Mesendoderm (in vitro differentiated cells): Measurements from ENCODE around the gene CANT1.
A peak's percentile ranks its signal among the peaks of the same experiment; 100 is the strongest.

ENCODE experiments used
- DNase-seq: peaks from one replicate; pipeline ENCODE4 v3.0.0; 2013
- H2AK5ac ChIP-seq: 2 replicates; pipeline ENCODE4 v1.6.1; 2013; ENCODE audit warnings: low read length, inconsistent platforms
- H2BK120ac ChIP-seq: 2 replicates; pipeline ENCODE4 v1.6.1; 2013; ENCODE audit warnings: low read depth, mild to moderate bottlenecking, low read length, moderate library complexity, mixed read lengths
- H2BK15ac ChIP-seq: replicated peaks from 2 replicates; pipeline ENCODE4 v1.6.1; 2013; ENCODE audit warnings: low read depth, mild to moderate bottlenecking, moderate library complexity
- H2BK5ac ChIP-seq: 2 replicates; pipeline ENCODE4 v1.6.1; 2013; ENCODE audit warnings: low read length, inconsistent platforms
- H3K18ac ChIP-seq: 2 replicates; pipeline ENCODE4 v1.6.1; 2013; ENCODE audit warnings: mild to moderate bottlenecking, low read length, mixed read lengths
- H3K23ac ChIP-seq: one replicate; pipeline ENCODE4 v1.6.1; 2013; ENCODE audit warnings: low read length
- H3K27ac ChIP-seq: 2 replicates; pipeline ENCODE4 v1.5.1; 2013; ENCODE audit warnings: low read depth, mild to moderate bottlenecking, inconsistent platforms, low read length, moderate library complexity
- H3K27me3 ChIP-seq: 2 replicates; pipeline ENCODE4 v1.6.1; 2013; ENCODE audit warnings: low read length, control low read depth, mild to moderate bottlenecking, inconsistent platforms; ENCODE audit not compliant: insufficient read depth, poor library complexity
- H3K36me3 ChIP-seq: 2 replicates; pipeline ENCODE4 v1.6.1; 2013; ENCODE audit warnings: low read length, inconsistent platforms; ENCODE audit not compliant: control insufficient read depth, insufficient read depth
- H3K4ac ChIP-seq: one replicate; pipeline ENCODE4 v1.6.1; 2013; ENCODE audit warnings: low read depth, mild to moderate bottlenecking, low read length, moderate library complexity
- H3K4me1 ChIP-seq: 2 replicates; pipeline ENCODE4 v1.6.1; 2013; ENCODE audit warnings: low read depth, low read length, inconsistent platforms; ENCODE audit not compliant: control insufficient read depth
- H3K4me2 ChIP-seq: 2 replicates; pipeline ENCODE4 v1.6.1; 2013; ENCODE audit warnings: low read length
- H3K4me3 ChIP-seq: 2 replicates; pipeline ENCODE4 v1.5.1; 2013; ENCODE audit warnings: mild to moderate bottlenecking, low read length
- H3K56ac ChIP-seq: one replicate; pipeline ENCODE4 v1.6.1; 2013; ENCODE audit warnings: low read length
- H3K79me1 ChIP-seq: 2 replicates; pipeline ENCODE4 v1.6.1; 2013; ENCODE audit warnings: low read length, inconsistent platforms
- H3K79me2 ChIP-seq: 2 replicates; pipeline ENCODE4 v1.6.1; 2013; ENCODE audit warnings: mild to moderate bottlenecking, low read length; ENCODE audit not compliant: control insufficient read depth, insufficient read depth
- H3K9ac ChIP-seq: 2 replicates; pipeline ENCODE4 v1.6.1; 2013; ENCODE audit warnings: low read length, inconsistent platforms
- H4K5ac ChIP-seq: one replicate; pipeline ENCODE4 v1.6.1; 2013; ENCODE audit warnings: low read length
- H4K8ac ChIP-seq: one replicate; pipeline ENCODE4 v1.6.1; 2013; ENCODE audit warnings: low read depth, mild to moderate bottlenecking, control low read depth, low read length, moderate library complexity
- WGBS: extraction: QIAGEN DNeasy Blood & Tissue Kit; methylation state at CpG from one replicate; pipeline ENCODE4 v1.1.7; 2013; ENCODE audit warnings: low lambda C conversion rate, missing lambda C conversion rate; ENCODE audit not compliant: insufficient coverage; ENCODE audit errors: extremely low coverage; 5-methylcytosine and 5-hydroxymethylcytosine counted together

CANT1 gene

GRCh38 chr17:79019261-79019631 is 9.7 kb upstream of the CANT1 start:
- no peak overlapping the region for H3K27ac ChIP-seq
- H4K8ac ChIP-seq = no peak overlapping the region
- H3K23ac ChIP-seq = no peak overlapping the region
- H3K79me2 ChIP-seq = no peaks in the 10 kb centered on the region
- no peak overlapping the region for H3K4me2 ChIP-seq
- H2BK15ac ChIP-seq = no peak overlapping the region
- H2AK5ac ChIP-seq = no peak overlapping the region
- no peaks in the 10 kb centered on the region for H3K36me3 ChIP-seq
- no peaks in the 10 kb centered on the region for H3K27me3 ChIP-seq
- WGBS = no CpG with 5 or more reads among the region's 2 CpGs
- no peaks in the 10 kb centered on the region for H3K79me1 ChIP-seq
- no peak overlapping the region for H2BK120ac ChIP-seq
- no peak for DNase-seq
- no peak overlapping the region for H3K9ac ChIP-seq
- H3K18ac ChIP-seq = no peak overlapping the region
- peaks cover 2% of the 10 kb centered on the region for H3K4me1 ChIP-seq
- H3K4me3 ChIP-seq = no peak overlapping the region
- H2BK5ac ChIP-seq = no peak overlapping the region
- no peak overlapping the region for H4K5ac ChIP-seq
- H3K56ac ChIP-seq = no peak overlapping the region
- H3K4ac ChIP-seq = no peak overlapping the region

DNA sequence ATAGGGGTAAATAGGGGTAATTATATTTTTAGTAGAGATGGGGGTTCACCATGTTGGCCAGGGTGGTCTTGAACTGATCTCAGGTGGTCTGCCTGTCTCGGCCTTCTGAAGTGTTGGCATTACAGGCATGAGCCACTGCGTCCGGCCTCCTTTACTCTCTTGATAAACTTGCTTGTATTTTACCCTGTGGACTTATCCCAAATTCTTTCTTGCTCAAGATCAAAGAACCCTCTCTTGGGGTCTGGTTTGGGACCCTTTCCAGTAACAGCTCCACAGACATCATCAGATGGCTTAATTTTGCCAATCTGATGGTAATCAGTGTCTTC is 8.8 kb upstream of the CANT1 start:
- no peak overlapping the region for H2BK120ac ChIP-seq
- no peak overlapping the region for H3K9ac ChIP-seq
- H2BK15ac ChIP-seq = no peak overlapping the region
- no peaks in the 10 kb centered on the region for H3K27me3 ChIP-seq
- H4K8ac ChIP-seq = no peak overlapping the region
- peaks cover 2% of the 10 kb centered on the region for H3K4me1 ChIP-seq
- WGBS = no CpG with 5 or more reads among the region's 3 CpGs
- no peak overlapping the region for H3K4ac ChIP-seq
- H3K27ac ChIP-seq = no peak overlapping the region
- no peak overlapping the region for H3K4me3 ChIP-seq
- H2AK5ac ChIP-seq = no peak overlapping the region
- no peaks in the 10 kb centered on the region for H3K79me2 ChIP-seq
- H3K36me3 ChIP-seq = no peaks in the 10 kb centered on the region
- no peak overlapping the region for H3K23ac ChIP-seq
- no peak overlapping the region for H4K5ac ChIP-seq
- H3K4me2 ChIP-seq = no peak overlapping the region
- no peaks in the 10 kb centered on the region for H3K79me1 ChIP-seq
- DNase-seq = no peak
- peak overlapping the region; percentile 28 for H3K18ac ChIP-seq
- no peak overlapping the region for H2BK5ac ChIP-seq
- no peak overlapping the region for H3K56ac ChIP-seq

DNA sequence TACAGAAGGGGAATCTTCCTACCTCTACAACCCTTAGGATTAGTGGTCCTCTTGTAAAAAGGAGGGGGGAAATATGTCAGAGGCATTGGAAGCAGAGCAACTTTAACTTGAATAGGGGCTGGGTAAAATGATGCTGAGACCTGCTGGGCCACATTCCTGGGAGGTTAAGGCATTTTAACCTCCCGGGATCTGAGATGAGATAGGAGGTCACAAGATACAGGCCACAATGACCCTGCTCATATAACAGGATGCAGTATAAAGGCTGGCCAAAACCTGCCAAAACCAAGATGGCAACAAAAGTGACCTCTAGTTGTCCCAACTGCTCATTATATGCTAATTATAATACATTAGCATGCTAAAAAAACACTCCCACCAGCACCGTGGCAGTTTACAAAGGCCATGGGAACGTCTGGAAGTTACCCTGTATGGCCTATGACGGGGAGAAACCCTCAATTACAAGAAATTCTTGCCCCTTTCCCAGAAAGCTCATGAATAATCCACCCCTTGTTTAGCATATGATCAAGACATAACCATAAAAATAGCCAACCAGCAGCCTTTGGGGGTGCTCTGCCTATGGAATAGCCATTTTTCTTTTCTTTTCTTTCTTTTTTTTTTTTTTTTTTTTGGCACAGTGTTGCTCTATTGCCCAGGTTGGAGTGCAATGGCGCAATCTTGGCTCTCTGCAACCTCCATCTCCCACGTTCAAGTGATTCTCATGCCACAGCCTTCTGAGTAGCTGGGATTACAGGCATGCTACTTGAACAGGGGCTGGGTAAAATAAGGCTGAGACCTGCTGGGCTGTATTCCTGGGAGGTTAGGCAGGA is 8.2 kb upstream of the CANT1 start:
- peak; percentile 97 for DNase-seq
- no peaks in the 10 kb centered on the region for H3K79me2 ChIP-seq
- no peak overlapping the region for H3K4me3 ChIP-seq
- no peak overlapping the region for H3K4ac ChIP-seq
- no peak overlapping the region for H3K9ac ChIP-seq
- no peaks in the 10 kb centered on the region for H3K36me3 ChIP-seq
- no peak overlapping the region for H2BK5ac ChIP-seq
- H3K4me1 ChIP-seq = peaks cover 2% of the 10 kb centered on the region
- no peak overlapping the region for H4K8ac ChIP-seq
- no peak overlapping the region for H3K23ac ChIP-seq
- no peaks in the 10 kb centered on the region for H3K79me1 ChIP-seq
- WGBS = no CpG with 5 or more reads among the region's 6 CpGs
- no peak overlapping the region for H2AK5ac ChIP-seq
- H2BK120ac ChIP-seq = no peak overlapping the region
- H3K18ac ChIP-seq = peak overlapping the region; percentile 28
- no peak overlapping the region for H3K4me2 ChIP-seq
- H3K27ac ChIP-seq = no peak overlapping the region
- no peak overlapping the region for H3K56ac ChIP-seq
- H2BK15ac ChIP-seq = no peak overlapping the region
- no peaks in the 10 kb centered on the region for H3K27me3 ChIP-seq
- no peak overlapping the region for H4K5ac ChIP-seq

GRCh38 chr17:79014158-79014758 is 4.7 kb upstream of the CANT1 start:
- DNase-seq = peak; percentile 54
- no CpG with 5 or more reads among the region's 2 CpGs for WGBS
- H4K8ac ChIP-seq = no peak overlapping the region

GRCh38 chr17:79012563-79013134 is 3.1 kb upstream of the CANT1 start:
- Histone ChIP-seq H3K56ac (no peak overlapping the region), H3K4me1 (peaks cover 7% of the 10 kb centered on the region), H3K27me3 (no peaks in the 10 kb centered on the region), H2BK5ac (no peak overlapping the region), H2BK120ac (no peak overlapping the region), H3K27ac (no peak overlapping the region), H3K36me3 (no peaks in the 10 kb centered on the region), H2BK15ac (no peak overlapping the region), H4K8ac (no peak overlapping the region), H3K9ac (no peak overlapping the region), H3K18ac (no peak overlapping the region), H3K79me2 (peaks cover 5% of the 10 kb centered on the region), H2AK5ac (no peak overlapping the region), H3K23ac (no peak overlapping the region), H3K79me1 (peaks cover 14% of the 10 kb centered on the region), H3K4ac (no peak overlapping the region), H4K5ac (no peak overlapping the region), H3K4me3 (no peak overlapping the region), H3K4me2 (no peak overlapping the region)
- WGBS = no CpG with 5 or more reads among the region's 6 CpGs
- no peak for DNase-seq

More at GRCh38 chr17:79014158-79014758, 4.7 kb upstream of the CANT1 start:
- no peak overlapping the region for H2AK5ac ChIP-seq
- no peak overlapping the region for H2BK15ac ChIP-seq
- peaks cover under 1% of the 10 kb centered on the region for H3K79me1 ChIP-seq
- no peak overlapping the region for H4K5ac ChIP-seq
- H3K4me1 ChIP-seq = no peaks in the 10 kb centered on the region
- H3K23ac ChIP-seq = no peak overlapping the region
- peaks cover under 1% of the 10 kb centered on the region for H3K79me2 ChIP-seq
- H2BK120ac ChIP-seq = no peak overlapping the region
- no peak overlapping the region for H3K9ac ChIP-seq
- H3K56ac ChIP-seq = no peak overlapping the region
- H3K4me2 ChIP-seq = no peak overlapping the region
- no peak overlapping the region for H2BK5ac ChIP-seq
- H3K36me3 ChIP-seq = no peaks in the 10 kb centered on the region
- no peak overlapping the region for H3K4ac ChIP-seq
- H3K4me3 ChIP-seq = no peak overlapping the region
- H3K18ac ChIP-seq = no peak overlapping the region
- H3K27ac ChIP-seq = no peak overlapping the region
- no peaks in the 10 kb centered on the region for H3K27me3 ChIP-seq
